Motor neuron (in vitro differentiated cells): ENCODE results near the gene ZNF214. TPM values are rescaled to one million over a fixed set of nuclear protein-coding genes. Genes with fewer than 3 reads are reported as not detected.

Experiments used
- ATAC-seq, 8 experiments: fragments of 200-7000 bp; cut with Tn5 transposase; replicated peaks in 6 of 8; 2 replicates each; pipeline ENCODE4 v1.8.0; 2021; ENCODE audit warnings: mild to moderate bottlenecking in 8 of 8, moderate library complexity in 8 of 8
- H3K27ac ChIP-seq, 2 donors: fragments of 250-450 bp; sonication (Bioruptor Pico); 2 replicates each; pipeline ENCODE4 v1.9.0; 2021; ENCODE audit warnings: antibody characterized with exemption in 2 of 2, mild to moderate bottlenecking in 2 of 2, moderate library complexity in 1 of 2
- H3K4me1 ChIP-seq, 2 donors: fragments of 250-450 bp; sonication (Bioruptor Pico); replicated peaks in 1 of 2; 2 replicates each; pipeline ENCODE4 v1.6.1; 2021; ENCODE audit warnings: antibody characterized with exemption in 2 of 2, mild to moderate bottlenecking in 2 of 2, moderate library complexity in 1 of 2
- H3K4me3 ChIP-seq, 5 donors: fragments of 250-450 bp; sonication (Bioruptor Pico); 2 replicates each; pipeline ENCODE4 v1.9.0; 2021; ENCODE audit warnings: antibody characterized with exemption in 5 of 5, mild to moderate bottlenecking in 5 of 5, moderate library complexity in 4 of 5
- WGBS, 10 experiments: fragments of 450-650 bp; shearing (Covaris generic); methylation state at CpG; one replicate each; pipeline ENCODE4 v1.0.0; 2022; 5-methylcytosine and 5-hydroxymethylcytosine counted together
- in situ Hi-C, 9 experiments: fragments of 400-800 bp; cut with MboI; loops; one replicate each; pipeline ENCODE4 v1.15.0; 2021; ENCODE audit warnings: low sequenced_read_pairs in 9 of 9, low pct_unique_long_range_greater_than_20kb in 2 of 9; ENCODE audit not compliant: unreplicated experiment in 9 of 9
- total RNA-seq, 8 experiments: library from RNA; unstranded; fragments of 300-600 nt; gene quantifications; 2 replicates each; pipeline versions ENCODE4 v1.2.3 to v1.2.4, GENCODE V29; 2022

Gene ZNF214
- 1 to 10 TPM; 2.1 to 9.8 (median 7.8) TPM for total RNA-seq

DNA sequence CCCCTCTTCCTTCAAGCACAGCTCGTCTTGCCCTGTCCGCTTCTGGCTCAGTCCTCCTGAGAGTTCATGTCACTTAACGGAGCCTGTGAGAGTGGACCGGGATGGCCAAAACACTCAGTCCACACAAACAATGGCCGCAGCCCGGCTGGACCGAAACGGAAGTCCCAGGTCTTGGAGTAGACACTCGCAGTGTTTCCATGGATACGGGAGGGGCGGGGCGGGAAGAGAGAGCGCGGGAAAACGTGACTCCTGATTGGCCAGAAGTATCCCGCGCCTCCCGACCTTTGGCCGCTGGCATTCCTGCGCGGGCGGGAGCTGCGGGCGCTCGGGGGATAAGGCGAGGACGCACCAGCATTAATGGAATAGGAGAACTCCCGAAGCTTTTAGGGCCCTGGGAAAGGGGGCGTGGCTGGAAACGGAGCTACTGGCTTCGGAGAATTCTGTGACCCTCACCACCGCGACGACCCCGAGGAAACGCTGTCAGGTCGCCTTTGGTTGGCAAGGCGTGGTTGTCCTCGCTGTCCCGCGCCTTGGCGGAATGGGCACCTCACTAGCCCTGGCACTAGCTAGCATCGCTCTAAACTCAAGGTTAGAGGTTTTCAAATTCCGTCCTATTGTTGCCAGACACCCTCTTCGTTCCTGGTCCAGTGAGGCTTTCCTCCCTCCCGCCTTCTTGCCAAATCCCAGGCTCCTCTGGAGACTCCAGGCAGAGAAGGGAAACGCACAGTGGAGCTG is at the start of gene ZNF214, which contains the start of gene NLRP14:
Gene ZNF214, minus strand, starts transcription at position 164 of the 735 bp plus-strand sequence. CDS start 17,511 bp downstream, outside the sequence.
Gene NLRP14, plus strand, starts transcription at position 297 of the 735 bp plus-strand sequence. CDS start 18,108 bp downstream, outside the sequence.
- Histone ChIP-seq H3K4me1 (peaks cover 2 to 13% of the 10 kb centered on the region in 2 donors), H3K4me3 (peak within 1 kb of the TSS; percentile 53 to 90 (median 78)), H3K27ac (peak within 1 kb of the TSS; percentile 69 to 77)
- ATAC-seq = peak; percentile 94 to 97 (median 96)
- WGBS, 10 experiments = 0 to 17% (median 9%) methylated on average over 2 to 16 of the region's 47 CpGs; no CpG with 5 or more reads in 2 of the 10 experiments
- in situ Hi-C loops = no loop called here

DNA sequence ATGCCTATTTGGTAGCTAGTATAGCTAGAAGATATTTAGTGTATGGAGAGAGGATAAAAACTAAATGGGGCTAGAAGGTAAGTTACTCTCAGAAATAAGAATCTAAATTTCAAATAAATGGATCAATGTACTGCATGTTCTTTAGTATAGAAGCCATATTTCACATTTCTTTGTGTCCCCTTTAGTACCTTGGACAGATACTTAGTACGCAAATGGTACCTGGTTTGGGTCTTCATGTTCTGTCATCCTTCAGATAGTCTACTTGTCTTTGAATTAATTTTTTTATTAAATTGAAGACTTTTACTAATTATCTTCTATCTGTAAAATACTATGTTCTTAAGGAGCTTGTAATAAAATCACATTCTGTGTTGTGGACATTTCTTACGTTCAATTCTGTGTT is 42.4 kb upstream of the ZNF214 start:
- H3K4me3 ChIP-seq = no peak overlapping the region
- H3K27ac ChIP-seq = no peak overlapping the region
- 46 to 100% (median 90%) methylated on average over 1 to 2 of the region's 2 CpGs for whole genome bisulfite sequencing, 10 experiments
- no peak for ATAC-seq
- in situ Hi-C loops = no loop called here
- peaks cover 0 to 13% of the 10 kb centered on the region in 2 donors for H3K4me1 ChIP-seq

- 0 to 100% (median 73%) methylated on average over 1 of the region's 1 CpG; no CpG with 5 or more reads in 2 of the 10 experiments for WGBS, 10 experiments
- in situ Hi-C loops = no loop called here
- Histone ChIP-seq H3K4me3 (no peak overlapping the region), H3K27ac (no peak overlapping the region), H3K4me1 (peaks cover 0 to 13% of the 10 kb centered on the region in 2 donors)
- ATAC-seq = peak in 2 of 8 experiments; percentile 81 to 95
Measured at GRCh38 chr11:7060868-7061267, 40.7 kb upstream of the ZNF214 start.

DNA sequence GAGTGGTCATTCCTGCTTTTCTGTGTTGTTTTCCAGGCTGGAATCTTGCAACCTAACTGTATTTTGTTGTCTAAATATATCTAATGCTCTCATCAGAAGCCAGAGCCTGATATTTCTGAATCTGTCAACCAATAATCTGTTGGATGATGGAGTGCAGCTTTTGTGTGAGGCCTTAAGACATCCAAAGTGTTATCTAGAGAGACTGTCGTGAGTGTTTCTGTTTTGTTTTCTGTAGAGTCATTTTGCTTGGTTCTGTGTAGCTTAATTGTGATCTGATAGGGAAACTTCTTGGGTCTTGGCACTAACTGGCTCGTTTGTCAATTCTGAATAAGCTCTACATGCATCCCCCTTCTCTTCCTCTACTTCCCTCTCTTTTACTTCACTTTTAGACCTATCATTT is 37.5 kb upstream of the ZNF214 start:
- H3K4me3 ChIP-seq = no peak overlapping the region
- WGBS, 10 experiments = 7 to 83% (median 47%) methylated on average over 1 to 2 of the region's 2 CpGs
- in situ Hi-C loops = no loop called here
- peaks cover 0 to 1% of the 10 kb centered on the region in 2 donors for H3K4me1 ChIP-seq
- no peak overlapping the region for H3K27ac ChIP-seq
- ATAC-seq = no peak

DNA sequence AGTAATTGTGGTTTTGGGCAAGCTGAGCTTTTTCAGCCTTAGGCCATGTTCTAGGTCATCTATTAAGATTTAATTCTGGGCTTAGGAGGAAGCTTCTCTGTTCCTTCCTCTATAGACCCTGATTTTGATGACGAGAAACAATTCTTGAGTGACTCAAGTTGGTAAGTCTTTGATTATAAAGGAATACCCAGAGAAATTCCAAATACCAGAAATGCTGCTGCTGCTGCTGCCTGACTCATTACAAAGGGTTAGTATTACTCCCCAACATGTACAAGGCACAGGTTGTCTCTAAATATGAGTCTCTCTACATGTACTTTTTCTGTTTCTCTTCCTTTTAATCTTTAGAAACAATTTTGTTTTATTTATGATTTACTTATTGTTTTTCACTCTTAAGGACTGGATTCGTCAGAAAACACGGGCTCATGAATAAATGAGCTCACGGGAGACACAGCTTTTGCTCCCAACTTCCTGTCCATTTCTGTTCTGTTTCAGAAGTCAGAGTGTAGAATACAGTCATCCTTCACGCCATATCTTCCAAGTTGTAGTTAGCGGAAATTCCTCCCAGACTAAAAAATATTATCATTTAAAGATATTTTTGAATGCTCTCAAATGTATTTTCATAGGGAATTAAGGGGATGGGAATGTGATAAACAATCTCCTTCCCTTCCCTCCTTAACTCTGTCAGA is 36.8 kb upstream of the ZNF214 start:
- Histone ChIP-seq H3K4me3 (no peak overlapping the region), H3K27ac (no peak overlapping the region), H3K4me1 (no peaks in the 10 kb centered on the region)
- WGBS, 10 experiments = 36 to 95% (median 86%) methylated on average over 4 to 6 of the region's 6 CpGs
- in situ Hi-C loops = no loop called here
- ATAC-seq = peak in 1 of 8 experiments; percentile 21

DNA sequence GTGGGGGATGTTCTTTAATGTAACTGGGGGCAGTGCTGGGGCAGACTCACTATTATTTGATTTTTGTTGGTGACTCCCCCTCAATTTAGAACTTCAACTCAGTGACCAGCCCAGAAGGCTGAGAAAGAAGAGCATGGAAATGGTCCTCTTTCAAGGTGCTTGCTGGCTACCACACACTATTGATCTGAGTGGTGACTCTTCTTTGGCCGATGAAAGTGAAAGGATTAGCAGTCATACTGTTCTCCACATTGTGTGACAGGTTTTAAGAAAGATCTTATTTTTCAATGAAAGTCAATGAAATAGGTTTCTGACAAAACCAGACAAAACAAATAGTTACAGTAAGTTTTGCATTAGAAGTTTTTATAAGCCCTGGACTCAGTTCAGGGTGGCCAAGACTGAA is 30.0 kb upstream of the ZNF214 start:
- H3K4me1 ChIP-seq = no peaks in the 10 kb centered on the region
- H3K4me3 ChIP-seq = no peak overlapping the region
- in situ Hi-C loops = no loop called here
- no peak for ATAC-seq
- 40 to 100% (median 92%) methylated on average over 1 of the region's 1 CpG; no CpG with 5 or more reads in 5 of the 10 experiments for WGBS, 10 experiments
- no peak overlapping the region for H3K27ac ChIP-seq

DNA sequence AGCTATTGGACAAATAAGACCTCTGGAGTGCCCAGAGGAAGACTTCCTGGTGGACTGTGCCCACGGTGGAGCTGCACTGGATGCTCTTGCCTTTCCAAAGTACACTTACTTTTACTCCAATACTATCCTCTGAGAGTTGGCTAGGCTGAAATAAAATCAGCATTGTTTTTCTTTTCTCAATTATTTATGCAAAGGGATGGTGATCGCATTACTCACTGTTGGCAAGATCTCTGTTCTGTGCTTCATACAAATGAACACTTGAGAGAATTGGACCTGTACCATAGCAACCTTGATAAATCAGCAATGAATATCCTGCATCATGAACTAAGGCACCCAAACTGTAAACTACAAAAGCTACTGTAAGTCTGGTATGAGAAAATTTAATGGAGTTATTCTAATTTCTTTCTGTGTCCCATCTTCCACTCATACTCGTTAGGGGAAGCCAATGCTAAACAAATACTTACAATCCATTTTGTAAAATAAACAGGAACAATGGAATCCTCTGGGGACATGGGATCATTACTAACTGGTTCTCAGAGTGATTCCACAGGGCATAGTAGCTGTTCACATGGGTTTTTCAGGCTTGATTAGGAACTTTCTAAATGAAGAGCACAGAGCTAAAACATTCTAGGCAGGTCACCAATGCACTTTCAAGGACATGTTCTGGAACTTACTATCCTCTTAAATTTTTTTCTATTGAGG is 26.5 kb upstream of the ZNF214 start:
- 0 to 90% (median 65%) methylated on average over 1 to 3 of the region's 3 CpGs; no CpG with 5 or more reads in 1 of the 10 experiments for WGBS, 10 experiments
- peak in 2 of 8 experiments; percentile 94 to 98 for ATAC-seq

GRCh38 chr11:7034019-7034418 is 13.9 kb upstream of the ZNF214 start:
- no peak for ATAC-seq
- Histone ChIP-seq H3K27ac (no peak overlapping the region), H3K4me3 (no peak overlapping the region), H3K4me1 (no peaks in the 10 kb centered on the region)
- WGBS, 10 experiments = 27 to 100% (median 81%) methylated on average over 1 to 6 of the region's 6 CpGs
- in situ Hi-C loops = no loop called here

More for the DNA sequence above, 26.5 kb upstream of the ZNF214 start:
- no peaks in the 10 kb centered on the region for H3K4me1 ChIP-seq
- in situ Hi-C loops = no loop called here
- H3K4me3 ChIP-seq = no peak overlapping the region
- H3K27ac ChIP-seq = no peak overlapping the region

DNA sequence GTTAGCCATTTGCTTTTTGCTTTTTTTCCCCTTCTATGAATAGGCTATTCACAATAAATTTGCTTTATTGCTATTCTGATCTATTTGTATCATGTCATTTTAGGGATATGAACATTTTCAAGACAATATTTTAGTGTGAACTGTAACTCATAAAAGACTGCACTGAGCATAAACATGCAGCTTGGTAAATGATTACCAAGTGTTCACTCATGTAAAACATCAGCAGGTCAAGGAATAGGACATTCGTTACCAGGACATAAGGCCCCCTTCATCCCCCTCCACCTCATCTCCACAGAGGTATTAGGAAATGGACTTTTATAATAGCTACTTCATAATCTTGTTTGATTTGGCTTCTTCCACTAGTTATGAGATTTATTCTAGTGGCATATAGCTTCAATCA is 12.5 kb upstream of the ZNF214 start:
- no peak overlapping the region for H3K27ac ChIP-seq
- no peak overlapping the region for H3K4me3 ChIP-seq
- no peaks in the 10 kb centered on the region for H3K4me1 ChIP-seq
- WGBS, 10 experiments = 0 to 75% (median 17%) methylated on average over 1 of the region's 1 CpG; no CpG with 5 or more reads in 4 of the 10 experiments
- in situ Hi-C loops = no loop called here
- no peak for ATAC-seq

DNA sequence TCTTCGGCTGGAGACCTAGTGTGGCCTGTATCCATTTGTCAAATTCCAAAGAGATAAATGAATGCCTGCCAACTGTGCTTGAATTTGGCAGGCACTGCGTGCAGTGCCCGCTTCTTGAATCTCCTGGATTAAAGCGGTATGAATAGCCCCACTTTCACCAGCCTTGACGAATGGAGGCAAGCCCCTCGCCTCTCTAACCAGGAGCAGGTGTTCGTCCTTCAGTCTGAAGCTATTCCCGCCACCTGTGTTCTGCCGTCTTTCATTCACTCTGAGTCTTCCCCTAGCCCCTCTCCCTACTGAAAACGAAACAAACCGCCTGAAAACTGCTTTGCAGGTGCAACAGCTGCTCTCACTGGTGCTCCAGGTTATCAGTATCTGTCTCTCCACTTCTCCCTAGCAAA is 11.3 kb upstream of the ZNF214 start:
- Histone ChIP-seq H3K4me3 (no peak overlapping the region), H3K27ac (no peak overlapping the region), H3K4me1 (no peaks in the 10 kb centered on the region)
- 46 to 100% (median 80%) methylated on average over 2 to 10 of the region's 11 CpGs; no CpG with 5 or more reads in 2 of the 10 experiments for WGBS, 10 experiments
- in situ Hi-C loops = no loop called here
- ATAC-seq = no peak

DNA sequence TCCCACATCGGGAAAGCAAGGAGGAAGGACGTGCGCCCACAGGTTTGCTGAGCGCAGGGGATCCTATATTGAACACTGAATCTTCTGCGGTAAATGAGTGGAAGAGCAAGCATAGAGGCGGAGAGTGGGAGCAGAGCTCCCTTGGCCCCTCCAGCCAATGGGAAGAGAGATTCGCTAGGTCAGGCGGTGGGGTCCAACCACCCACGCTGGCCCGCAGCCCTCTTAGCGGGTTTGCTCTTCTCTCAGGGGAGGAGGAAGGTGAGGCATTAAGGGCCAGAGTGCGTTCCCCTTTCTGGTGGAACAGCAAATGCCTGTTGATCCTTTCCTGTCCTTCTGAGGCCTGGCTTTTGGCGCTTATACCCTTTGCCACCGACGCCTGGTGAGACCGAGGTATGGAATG is 10.7 kb upstream of the ZNF214 start:
- no peak for ATAC-seq
- Histone ChIP-seq H3K4me3 (no peak overlapping the region), H3K4me1 (no peaks in the 10 kb centered on the region), H3K27ac (no peak overlapping the region)
- in situ Hi-C loops = no loop called here
- WGBS, 10 experiments = 80 to 100% (median 92%) methylated on average over 1 to 9 of the region's 16 CpGs; no CpG with 5 or more reads in 4 of the 10 experiments

DNA sequence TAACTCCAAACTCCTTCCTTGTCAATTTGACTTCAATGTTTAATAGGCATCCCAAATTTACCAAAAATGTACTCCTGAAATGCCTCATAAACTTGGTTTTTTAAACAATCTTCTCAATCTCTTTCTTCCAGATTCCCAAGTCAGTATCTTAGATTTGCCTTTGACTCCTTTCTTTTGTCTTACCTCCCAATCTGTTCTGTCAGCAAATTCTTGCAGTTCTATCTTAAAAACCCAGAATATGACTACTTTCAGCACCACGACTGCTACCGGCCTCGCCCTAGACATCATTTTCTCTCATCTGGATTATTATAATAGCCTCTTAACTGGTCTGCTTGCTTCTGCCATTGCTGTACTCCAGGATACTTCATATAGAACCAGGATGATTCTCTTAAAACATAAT is 8.0 kb upstream of the ZNF214 start:
- ATAC-seq = no peak
- in situ Hi-C loops = no loop called here
- Histone ChIP-seq H3K4me3 (no peak overlapping the region), H3K27ac (no peak overlapping the region), H3K4me1 (no peaks in the 10 kb centered on the region)
- 58 to 100% (median 93%) methylated on average over 2 to 3 of the region's 3 CpGs; no CpG with 5 or more reads in 1 of the 10 experiments for WGBS, 10 experiments

- in situ Hi-C loops = no loop called here
- 67 to 100% (median 79%) methylated on average over 1 to 5 of the region's 5 CpGs; no CpG with 5 or more reads in 1 of the 10 experiments for WGBS, 10 experiments
- H3K4me3 ChIP-seq = peak overlapping the region in 1 of 5 donors; percentile 71
- peaks cover 2 to 13% of the 10 kb centered on the region in 2 donors for H3K4me1 ChIP-seq
- H3K27ac ChIP-seq = no peak overlapping the region
- no peak for ATAC-seq
Measured at GRCh38 chr11:7021318-7021717, 1.2 kb upstream of the ZNF214 start.
